ENCODE data around the gene YPEL3.

DNA sequence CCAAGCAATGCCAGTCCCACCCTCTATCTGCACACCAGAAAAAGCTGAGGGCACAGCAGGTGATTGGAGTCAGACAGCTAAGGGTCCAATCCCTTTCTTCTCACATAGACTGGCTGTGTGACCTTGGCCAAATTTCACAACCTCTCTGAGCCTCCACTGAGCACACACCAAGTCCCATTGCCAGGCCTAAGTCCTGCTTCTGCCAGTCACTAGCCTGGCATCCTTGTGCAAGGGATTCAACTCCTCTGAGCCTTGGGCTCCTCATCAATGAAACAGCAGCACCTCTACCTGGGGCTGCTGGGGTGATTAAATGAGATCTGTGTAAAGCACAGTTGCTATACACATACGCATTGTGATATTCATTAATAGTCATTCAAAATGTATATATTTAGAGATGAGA is 49.4 kb downstream of the YPEL3 start:
- no peak for TF ChIP-seq CTCF (IDR thresholded peaks at IDR 0.05; ENCODE audit: low read length)
- no peak for TF ChIP-seq EZH2 (IDR thresholded peaks at IDR 0.05; ENCODE audit: borderline replicate concordance, low read length)
